ENCODE measurements around the gene DGKG. TPM values are rescaled to one million over a fixed set of nuclear protein-coding genes. Genes with fewer than 3 reads are reported as not detected.

Gene DGKG
- polyA plus RNA-seq, 1 donor (not counting 4 experiments of a cell fraction or from before 2014, with no cell fraction given) = 0.22 TPM

DNA sequence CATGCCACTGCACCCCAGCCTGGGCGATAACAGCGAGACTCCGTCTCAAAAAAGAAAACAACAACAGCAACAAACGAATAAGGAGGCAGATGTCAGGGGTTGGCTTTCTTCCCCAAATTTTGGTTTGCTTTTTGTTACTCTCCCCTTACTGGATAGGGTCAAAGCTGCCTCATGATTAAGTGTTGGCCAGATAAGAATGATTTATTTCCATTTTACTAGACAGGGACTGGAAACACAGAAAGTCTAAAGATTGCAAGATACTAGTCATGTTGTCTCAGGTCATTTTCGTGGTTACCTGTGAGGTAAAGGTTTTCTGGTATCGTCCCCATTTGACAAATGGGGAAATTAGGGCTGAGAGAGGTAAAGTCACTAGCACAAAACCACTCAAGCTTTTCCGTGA, 234.6 kb downstream of the DGKG start:
- TF ChIP-seq, protein P1, sequence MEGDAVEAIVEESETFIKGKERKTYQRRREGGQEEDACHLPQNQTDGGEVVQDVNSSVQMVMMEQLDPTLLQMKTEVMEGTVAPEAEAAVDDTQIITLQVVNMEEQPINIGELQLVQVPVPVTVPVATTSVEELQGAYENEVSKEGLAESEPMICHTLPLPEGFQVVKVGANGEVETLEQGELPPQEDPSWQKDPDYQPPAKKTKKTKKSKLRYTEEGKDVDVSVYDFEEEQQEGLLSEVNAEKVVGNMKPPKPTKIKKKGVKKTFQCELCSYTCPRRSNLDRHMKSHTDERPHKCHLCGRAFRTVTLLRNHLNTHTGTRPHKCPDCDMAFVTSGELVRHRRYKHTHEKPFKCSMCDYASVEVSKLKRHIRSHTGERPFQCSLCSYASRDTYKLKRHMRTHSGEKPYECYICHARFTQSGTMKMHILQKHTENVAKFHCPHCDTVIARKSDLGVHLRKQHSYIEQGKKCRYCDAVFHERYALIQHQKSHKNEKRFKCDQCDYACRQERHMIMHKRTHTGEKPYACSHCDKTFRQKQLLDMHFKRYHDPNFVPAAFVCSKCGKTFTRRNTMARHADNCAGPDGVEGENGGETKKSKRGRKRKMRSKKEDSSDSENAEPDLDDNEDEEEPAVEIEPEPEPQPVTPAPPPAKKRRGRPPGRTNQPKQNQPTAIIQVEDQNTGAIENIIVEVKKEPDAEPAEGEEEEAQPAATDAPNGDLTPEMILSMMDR (optimal IDR thresholded peaks at IDR 0.05 in 1 of 3, IDR thresholded peaks at IDR 0.05 in 1 of 3, conservative IDR thresholded peaks at IDR 0.05 in 1 of 3; ENCODE audit: extremely low read depth in 1 of 3, insufficient read depth in 2 of 3, low read length in 3 of 3) = no peak
- TF ChIP-seq EZH2 (IDR thresholded peaks at IDR 0.05; ENCODE audit: low read length) = no peak
- Histone ChIP-seq H3K36me3 (ENCODE audit: control insufficient read depth in 2 of 2, extremely low read depth in 1 of 2, insufficient read depth in 2 of 2, low read length in 2 of 2) (no peaks in the 10 kb centered on the region), H3K9me3 (ENCODE audit: control insufficient read depth, low read depth, low read length) (no peaks in the 10 kb centered on the region), H3K79me2 (ENCODE audit: control insufficient read depth, insufficient read depth, low read length) (no peaks in the 10 kb centered on the region), H2AFZ (ENCODE audit: control insufficient read depth, low read length) (no peak overlapping the region), H4K20me1 (ENCODE audit: control insufficient read depth, extremely low read depth, insufficient read depth, low read length) (no peaks in the 10 kb centered on the region), H3K27ac (ENCODE audit: control insufficient read depth, insufficient read depth, low read length) (no peak overlapping the region), H3K4me1 (ENCODE audit: control insufficient read depth, extremely low read depth, insufficient read depth, low read length) (peaks cover 10% of the 10 kb centered on the region), H3K4me2 (ENCODE audit: control insufficient read depth, extremely low read depth, insufficient read depth, low read depth, low read length) (no peak overlapping the region), H3K9me1 (ENCODE audit: control insufficient read depth, extremely low read depth, insufficient read depth, low read length) (no peaks in the 10 kb centered on the region), H3K4me3 (ENCODE audit: control insufficient read depth in 2 of 3, extremely low read depth in 1 of 3, insufficient read depth in 2 of 3, low read depth in 1 of 3, low read length in 3 of 3) (no peak overlapping the region), H3K9ac (ENCODE audit: control insufficient read depth, extremely low read depth, insufficient read depth, low read length) (no peak overlapping the region), H3K27me3 (ENCODE audit: control insufficient read depth, extremely low read depth, insufficient read depth, low read length) (peaks cover 3% of the 10 kb centered on the region)
- FAIRE-seq (no peak), DNase-seq (ENCODE audit: low read depth, low spot score) (no peak)
- dilution Hi-C loops (cut with MboI; ENCODE audit: extremely low pct_ligation_motif_present, low sequenced_read_pairs) = no loop called here

DNA sequence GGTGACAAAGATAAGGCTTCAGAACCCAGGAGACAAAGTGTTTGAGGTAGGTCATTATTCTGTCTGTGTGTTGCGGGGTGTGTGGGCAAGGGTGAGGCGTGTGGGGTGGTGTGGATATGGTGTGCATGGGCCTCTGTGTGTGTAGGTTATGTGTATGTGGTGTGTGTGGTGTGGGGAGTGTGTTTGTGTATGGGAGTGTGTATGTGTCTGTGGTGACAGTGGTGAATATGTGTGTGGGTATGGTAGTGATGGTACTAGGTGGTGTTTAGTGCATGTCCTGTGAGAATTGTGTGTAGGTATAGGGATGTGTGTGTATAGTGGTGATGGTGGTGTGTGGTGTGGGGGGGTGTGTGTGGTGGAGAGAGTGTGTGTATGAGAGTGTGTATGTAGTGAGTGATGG, 236.9 kb downstream of the DGKG start:
- H3K4me1 ChIP-seq (ENCODE audit: control insufficient read depth, extremely low read depth, insufficient read depth, low read length) = peaks cover 20% of the 10 kb centered on the region
- TF ChIP-seq, protein P1 (optimal IDR thresholded peaks at IDR 0.05 in 1 of 3, IDR thresholded peaks at IDR 0.05 in 1 of 3, conservative IDR thresholded peaks at IDR 0.05 in 1 of 3; ENCODE audit: extremely low read depth in 1 of 3, insufficient read depth in 2 of 3, low read length in 3 of 3) = no peak
- no peak for TF ChIP-seq EZH2 (IDR thresholded peaks at IDR 0.05; ENCODE audit: low read length)
- no peaks in the 10 kb centered on the region for H3K27me3 ChIP-seq (ENCODE audit: control insufficient read depth, extremely low read depth, insufficient read depth, low read length)
- H3K36me3 ChIP-seq (ENCODE audit: control insufficient read depth in 2 of 2, extremely low read depth in 1 of 2, insufficient read depth in 2 of 2, low read length in 2 of 2) = no peaks in the 10 kb centered on the region
- H3K9me1 ChIP-seq (ENCODE audit: control insufficient read depth, extremely low read depth, insufficient read depth, low read length) = no peaks in the 10 kb centered on the region
- no peaks in the 10 kb centered on the region for H4K20me1 ChIP-seq (ENCODE audit: control insufficient read depth, extremely low read depth, insufficient read depth, low read length)
- no peak overlapping the region for H3K9ac ChIP-seq (ENCODE audit: control insufficient read depth, extremely low read depth, insufficient read depth, low read length)
- no peak overlapping the region for H3K4me2 ChIP-seq (ENCODE audit: control insufficient read depth, extremely low read depth, insufficient read depth, low read depth, low read length)
- H2AFZ ChIP-seq (ENCODE audit: control insufficient read depth, low read length) = no peak overlapping the region
- H3K9me3 ChIP-seq (ENCODE audit: control insufficient read depth, low read depth, low read length) = no peaks in the 10 kb centered on the region
- H3K27ac ChIP-seq (ENCODE audit: control insufficient read depth, insufficient read depth, low read length) = no peak overlapping the region
- H3K4me3 ChIP-seq (ENCODE audit: control insufficient read depth in 2 of 3, extremely low read depth in 1 of 3, insufficient read depth in 2 of 3, low read depth in 1 of 3, low read length in 3 of 3) = no peak overlapping the region
- no peaks in the 10 kb centered on the region for H3K79me2 ChIP-seq (ENCODE audit: control insufficient read depth, insufficient read depth, low read length)
- dilution Hi-C loops (cut with MboI; ENCODE audit: extremely low pct_ligation_motif_present, low sequenced_read_pairs) = no loop called here
- DNase-seq (ENCODE audit: low read depth, low spot score) (no peak), FAIRE-seq (no peak)

Data from keratinocyte (primary cell).